ENCODE measurements around the gene SETD1A. TPM values are rescaled to one million over a fixed set of nuclear protein-coding genes. Genes with fewer than 3 reads are reported as not detected.

SETD1A gene
- total RNA-seq, 3 donors from 2014 or later: 13.4 to 24.7 (median 13.7) TPM

DNA sequence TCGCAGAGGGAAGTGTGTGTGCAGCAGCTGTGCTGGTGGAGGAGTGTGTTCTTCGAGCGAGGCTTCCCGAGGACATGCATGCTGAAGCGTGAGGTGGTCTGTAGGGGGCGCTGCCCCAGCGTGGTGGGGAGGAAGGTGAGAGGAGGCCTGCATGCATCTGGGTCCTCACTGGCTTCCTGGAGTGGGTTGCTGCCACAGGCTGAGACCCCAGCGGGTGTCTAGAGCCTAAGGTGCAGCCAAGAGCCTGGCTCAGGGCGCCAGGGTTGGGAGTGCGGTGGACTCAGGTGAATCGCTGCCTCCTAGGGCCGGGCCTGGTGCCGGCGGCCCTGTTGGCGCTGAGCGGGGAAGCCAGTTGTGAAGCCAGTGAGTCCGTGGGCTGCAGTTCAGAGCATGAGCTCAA is 19.9 kb downstream of the SETD1A start:
- Histone ChIP-seq H3K9me3 (no peaks in the 10 kb centered on the region), H3K36me3 (ENCODE audit: low read depth) (peaks cover 4% of the 10 kb centered on the region), H3K4me3 (no peak overlapping the region), H3K4me1 (ENCODE audit: low read depth) (no peaks in the 10 kb centered on the region)
- ATAC-seq: no peak
- TF ChIP-seq, protein P1, sequence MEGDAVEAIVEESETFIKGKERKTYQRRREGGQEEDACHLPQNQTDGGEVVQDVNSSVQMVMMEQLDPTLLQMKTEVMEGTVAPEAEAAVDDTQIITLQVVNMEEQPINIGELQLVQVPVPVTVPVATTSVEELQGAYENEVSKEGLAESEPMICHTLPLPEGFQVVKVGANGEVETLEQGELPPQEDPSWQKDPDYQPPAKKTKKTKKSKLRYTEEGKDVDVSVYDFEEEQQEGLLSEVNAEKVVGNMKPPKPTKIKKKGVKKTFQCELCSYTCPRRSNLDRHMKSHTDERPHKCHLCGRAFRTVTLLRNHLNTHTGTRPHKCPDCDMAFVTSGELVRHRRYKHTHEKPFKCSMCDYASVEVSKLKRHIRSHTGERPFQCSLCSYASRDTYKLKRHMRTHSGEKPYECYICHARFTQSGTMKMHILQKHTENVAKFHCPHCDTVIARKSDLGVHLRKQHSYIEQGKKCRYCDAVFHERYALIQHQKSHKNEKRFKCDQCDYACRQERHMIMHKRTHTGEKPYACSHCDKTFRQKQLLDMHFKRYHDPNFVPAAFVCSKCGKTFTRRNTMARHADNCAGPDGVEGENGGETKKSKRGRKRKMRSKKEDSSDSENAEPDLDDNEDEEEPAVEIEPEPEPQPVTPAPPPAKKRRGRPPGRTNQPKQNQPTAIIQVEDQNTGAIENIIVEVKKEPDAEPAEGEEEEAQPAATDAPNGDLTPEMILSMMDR (IDR thresholded peaks at IDR 0.05): no peak
- no peak for DNase-seq
- intact Hi-C loops (cut with DNase I, micrococcal nuclease): no loop called here

DNA sequence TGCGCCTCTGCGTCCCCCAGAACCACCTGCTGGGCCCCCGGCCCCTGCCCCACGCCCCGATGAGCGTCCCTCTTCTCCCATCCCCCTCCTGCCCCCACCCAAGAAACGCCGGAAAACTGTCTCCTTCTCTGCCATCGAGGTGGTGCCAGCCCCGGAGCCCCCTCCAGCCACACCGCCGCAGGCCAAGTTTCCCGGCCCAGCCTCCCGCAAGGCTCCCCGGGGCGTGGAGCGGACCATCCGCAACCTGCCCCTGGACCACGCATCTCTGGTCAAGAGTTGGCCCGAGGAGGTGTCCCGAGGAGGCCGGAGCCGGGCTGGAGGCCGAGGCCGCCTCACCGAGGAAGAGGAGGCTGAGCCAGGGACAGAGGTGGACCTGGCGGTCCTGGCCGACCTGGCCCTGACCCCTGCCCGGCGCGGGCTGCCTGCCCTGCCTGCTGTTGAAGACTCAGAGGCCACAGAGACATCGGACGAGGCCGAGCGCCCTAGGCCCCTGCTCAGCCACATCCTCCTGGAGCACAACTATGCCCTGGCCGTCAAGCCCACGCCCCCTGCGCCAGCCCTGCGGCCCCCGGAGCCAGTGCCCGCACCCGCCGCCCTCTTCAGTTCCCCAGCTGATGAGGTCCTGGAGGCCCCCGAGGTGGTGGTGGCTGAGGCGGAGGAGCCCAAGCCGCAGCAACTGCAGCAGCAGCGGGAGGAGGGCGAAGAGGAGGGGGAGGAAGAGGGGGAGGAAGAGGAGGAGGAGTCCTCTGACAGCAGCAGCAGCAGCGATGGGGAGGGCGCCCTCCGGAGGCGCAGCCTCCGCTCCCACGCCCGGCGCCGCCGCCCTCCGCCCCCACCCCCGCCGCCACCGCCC is 21.8 kb downstream of the SETD1A start:
- H3K4me1 ChIP-seq (ENCODE audit: low read depth): no peaks in the 10 kb centered on the region
- intact Hi-C loops (cut with DNase I, micrococcal nuclease): loop anchor here (10.0 kb wide), 5 partner anchors 55 to 885 kb away; partner anchors contain the start of genes STX4 (in 1 of the 2), ZNF646 (in 1 of the 2), ZNF668 (in 1 of the 2) and ZNF843 (in 1 of the 2)
- H3K9me3 ChIP-seq: no peaks in the 10 kb centered on the region
- TF ChIP-seq, protein P1 (IDR thresholded peaks at IDR 0.05): no peak
- ATAC-seq (no peak), DNase-seq (no peak)
- no peak overlapping the region for H3K4me3 ChIP-seq
- H3K36me3 ChIP-seq (ENCODE audit: low read depth): no peaks in the 10 kb centered on the region

DNA sequence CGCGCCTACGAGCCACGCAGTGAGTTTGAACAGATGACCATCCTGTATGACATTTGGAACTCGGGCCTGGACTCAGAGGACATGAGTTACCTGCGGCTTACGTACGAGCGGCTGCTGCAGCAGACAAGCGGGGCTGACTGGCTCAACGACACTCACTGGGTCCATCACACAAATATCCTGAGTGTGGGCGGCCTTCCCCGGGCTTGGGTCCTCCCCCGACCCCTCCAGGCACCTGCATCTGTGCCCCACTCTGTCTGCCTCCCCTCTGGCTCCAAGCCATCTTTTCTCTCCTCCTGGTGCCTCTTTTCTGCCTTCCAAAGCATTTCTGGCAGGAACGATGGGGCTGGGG is 22.4 kb downstream of the SETD1A start:
- Histone ChIP-seq H3K9me3 (no peaks in the 10 kb centered on the region), H3K4me1 (ENCODE audit: low read depth) (no peaks in the 10 kb centered on the region), H3K36me3 (ENCODE audit: low read depth) (no peaks in the 10 kb centered on the region), H3K4me3 (no peak overlapping the region)
- TF ChIP-seq, protein P1 (IDR thresholded peaks at IDR 0.05): no peak
- no peak for ATAC-seq
- intact Hi-C loops (cut with DNase I, micrococcal nuclease): loop anchor here (10.0 kb wide), 5 partner anchors 55 to 885 kb away; partner anchors contain the start of genes STX4 (in 1 of the 2), ZNF646 (in 1 of the 2), ZNF668 (in 1 of the 2) and ZNF843 (in 1 of the 2)
- no peak for DNase-seq

DNA sequence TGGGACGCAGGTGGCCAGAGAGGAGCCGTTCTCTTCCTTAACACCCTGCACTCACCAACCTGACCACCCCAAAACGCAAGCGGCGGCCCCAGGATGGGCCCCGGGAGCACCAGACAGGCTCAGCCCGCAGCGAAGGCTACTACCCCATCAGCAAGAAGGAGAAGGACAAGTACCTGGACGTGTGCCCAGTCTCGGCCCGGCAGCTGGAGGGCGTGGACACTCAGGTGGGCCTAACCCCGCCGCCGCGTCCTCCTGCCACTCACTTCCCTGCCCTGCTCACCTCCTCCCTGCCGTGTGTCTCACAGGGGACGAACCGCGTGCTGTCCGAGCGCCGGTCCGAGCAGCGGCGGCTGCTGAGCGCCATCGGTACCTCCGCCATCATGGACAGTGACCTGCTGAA is 22.9 kb downstream of the SETD1A start:
- no peaks in the 10 kb centered on the region for H3K9me3 ChIP-seq
- ATAC-seq (no peak), DNase-seq (no peak)
- H3K36me3 ChIP-seq (ENCODE audit: low read depth): no peaks in the 10 kb centered on the region
- H3K4me1 ChIP-seq (ENCODE audit: low read depth): no peaks in the 10 kb centered on the region
- intact Hi-C loops (cut with DNase I, micrococcal nuclease): loop anchor here (10.0 kb wide), 5 partner anchors 54 to 884 kb away; partner anchors contain the start of genes STX4 (in 1 of the 2), ZNF646 (in 1 of the 2), ZNF668 (in 1 of the 2) and ZNF843 (in 1 of the 2)
- H3K4me3 ChIP-seq: no peak overlapping the region
- TF ChIP-seq, protein P1 (IDR thresholded peaks at IDR 0.05): no peak

DNA sequence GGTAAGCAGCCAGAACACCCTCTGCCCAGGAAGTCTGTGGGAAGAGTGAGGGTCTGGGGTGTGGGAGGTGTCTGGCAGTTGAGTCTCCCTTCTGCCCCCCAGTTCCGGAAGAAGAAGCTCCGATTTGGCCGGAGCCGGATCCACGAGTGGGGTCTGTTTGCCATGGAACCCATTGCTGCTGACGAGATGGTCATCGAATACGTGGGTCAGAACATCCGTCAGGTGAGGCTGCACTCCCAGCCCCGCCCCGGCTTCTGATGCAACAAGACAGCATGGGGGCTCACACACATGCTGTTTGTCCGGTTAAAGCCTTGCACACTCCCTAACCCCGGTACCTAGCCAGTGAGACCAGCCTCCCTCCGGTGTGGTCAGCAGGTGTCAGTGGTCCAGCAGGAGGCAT is 23.4 kb downstream of the SETD1A start:
- intact Hi-C loops (cut with DNase I, micrococcal nuclease): loop anchor here (10.0 kb wide), 5 partner anchors 54 to 884 kb away; partner anchors contain the start of genes STX4 (in 1 of the 2), ZNF646 (in 1 of the 2), ZNF668 (in 1 of the 2) and ZNF843 (in 1 of the 2)
- Histone ChIP-seq H3K9me3 (no peaks in the 10 kb centered on the region), H3K4me3 (no peak overlapping the region), H3K4me1 (ENCODE audit: low read depth) (peaks cover 4% of the 10 kb centered on the region), H3K36me3 (ENCODE audit: low read depth) (no peaks in the 10 kb centered on the region)
- ATAC-seq (no peak), DNase-seq (no peak)
- TF ChIP-seq, protein P1 (IDR thresholded peaks at IDR 0.05): no peak
